ENCODE measurements around the gene RAB29.

Gene RAB29

DNA sequence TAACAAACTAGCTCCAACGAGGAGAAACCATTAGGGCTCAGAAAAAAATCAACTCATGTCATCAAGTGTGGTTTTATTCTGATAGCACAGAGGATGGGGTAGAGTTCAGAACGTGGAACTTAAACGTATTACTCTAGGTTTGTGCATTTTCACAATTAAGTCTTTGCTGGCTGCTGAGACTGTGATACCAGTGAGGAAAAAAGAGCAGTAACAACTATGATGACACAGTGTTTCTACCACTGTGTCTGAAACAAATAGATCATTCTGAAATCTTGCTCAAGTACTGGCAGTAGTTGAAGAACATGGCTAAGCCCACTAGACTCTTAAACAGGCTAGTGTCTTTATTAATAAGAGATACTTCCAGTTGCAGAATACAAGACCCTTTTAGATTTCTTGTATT, 56.3 kb downstream of the RAB29 start:
- DNase-seq, result no peak

All from NCI-H446 treated with DMSO at 0.1 percent for 48 hours (cell line).